HepG2 (cell line): Measurements from ENCODE around the gene PLEKHH3. TPM values are rescaled to one million over a fixed set of nuclear protein-coding genes. Genes with fewer than 3 reads are reported as not detected.

Experiments used
- FIP1L1 ChIP-seq: fragments of 200-400 bp; formaldehyde crosslinking; IDR thresholded peaks from 2 replicates; pipeline ENCODE4 v1.6.1; 2018; ENCODE audit warnings: low read depth, mild to moderate bottlenecking, low read length, moderate library complexity, borderline replicate concordance; ENCODE audit not compliant: insufficient read depth
- FOXO1 ChIP-seq: sonication (generic); formaldehyde crosslinking; IDR thresholded peaks from 2 replicates; pipeline ENCODE4 v1.4.0; 2020; ENCODE audit warnings: missing genetic modification reagents
- GABPB1 ChIP-seq: IDR thresholded peaks from 2 replicates; pipeline ENCODE4 v1.6.1; 2016; ENCODE audit warnings: mild to moderate bottlenecking, missing genetic modification reagents, moderate library complexity, missing compliant biosample characterization
- HNRNPLL ChIP-seq: fragments of 200-400 bp; formaldehyde crosslinking; IDR thresholded peaks from 2 replicates; pipeline ENCODE4 v1.6.1; 2017; ENCODE audit warnings: mild to moderate bottlenecking, low read depth, low read length; ENCODE audit not compliant: poor library complexity, severe bottlenecking
- NFYC ChIP-seq: IDR thresholded peaks from 2 replicates; pipeline ENCODE4 v1.6.1; 2016; ENCODE audit warnings: missing genetic modification reagents, missing compliant biosample characterization
- REPIN1 ChIP-seq: sonication (generic); formaldehyde crosslinking; IDR thresholded peaks from 2 replicates; pipeline ENCODE4 v1.8.0; 2022; ENCODE audit warnings: missing genetic modification reagents, low read depth, mild to moderate bottlenecking, borderline replicate concordance
- TEAD3 ChIP-seq: optimal IDR thresholded peaks from 2 replicates; pipeline ENCODE3; 2016; ENCODE audit warnings: borderline replicate concordance
- TOPORS ChIP-seq: sonication (generic); formaldehyde crosslinking; IDR thresholded peaks from 2 replicates; pipeline ENCODE4 v1.8.0; 2023; ENCODE audit warnings: mild to moderate bottlenecking, missing genetic modification reagents
- TSC22D2 ChIP-seq: sonication (generic); formaldehyde crosslinking; IDR thresholded peaks from 2 replicates; pipeline ENCODE4 v1.5.1; 2020; ENCODE audit warnings: missing genetic modification reagents, mild to moderate bottlenecking, borderline replicate concordance
- ZNF251 ChIP-seq: sonication (generic); formaldehyde crosslinking; IDR thresholded peaks from 2 replicates; pipeline ENCODE4 v1.9.0; 2021; ENCODE audit warnings: mild to moderate bottlenecking, missing genetic modification reagents
- ZNF605 ChIP-seq: sonication (generic); formaldehyde crosslinking; IDR thresholded peaks from 2 replicates; pipeline ENCODE4 v1.8.0; 2022; ENCODE audit warnings: mild to moderate bottlenecking, missing genetic modification reagents
- ZNF709 ChIP-seq: sonication (generic); formaldehyde crosslinking; IDR thresholded peaks from 2 replicates; pipeline ENCODE4 v1.5.0; 2020; ENCODE audit warnings: mild to moderate bottlenecking, missing genetic modification reagents
- polyA plus RNA-seq, 8 experiments: library from polyadenylated mRNA; depleted of rRNA in 3 of 8; stranded (reverse) in 7 of 8; unstranded in 1 of 8; fragments of >200 nt; fragmentation: Illumina TruSeq in 4 of 8; extraction: Trizol in 4 of 8; gene quantifications; 2 replicates each; pipeline versions ENCODE4 v1.2.1 to v1.2.3, GENCODE V29; 2011 to 2016; ENCODE audit warnings: low read depth in 4 of 8, missing spikeins in 1 of 8, mixed read lengths in 1 of 8; ENCODE audit not compliant: insufficient read depth in 1 of 8
- total RNA-seq, 5 experiments: library from RNA; depleted of rRNA; stranded (reverse); fragments of >200 nt; fragmentation: Illumina TruSeq; extraction: Trizol; gene quantifications; 2 replicates each; pipeline ENCODE4 v1.2.3, GENCODE V29; 2016; ENCODE audit warnings: low read depth in 1 of 5
- TF ChIP-seq, protein P1 (sequence below): sonication (generic); formaldehyde crosslinking; IDR thresholded peaks from 2 replicates; pipeline ENCODE4 v1.4.0; 2020; ENCODE audit warnings: missing genetic modification reagents
- TF ChIP-seq, protein P2 (sequence below): IDR thresholded peaks from 2 replicates; pipeline ENCODE4 v1.6.1; 2016; ENCODE audit warnings: missing compliant biosample characterization, missing genetic modification reagents, borderline replicate concordance
- TF ChIP-seq, protein P3 (sequence below): IDR thresholded peaks from 2 replicates; pipeline ENCODE4 v1.4.0; 2020; ENCODE audit warnings: mild to moderate bottlenecking, missing genetic modification reagents
- TF ChIP-seq, protein P4 (sequence below): sonication (generic); formaldehyde crosslinking; IDR thresholded peaks from 2 replicates; pipeline ENCODE4 v1.5.1; 2020; ENCODE audit warnings: missing genetic modification reagents, mild to moderate bottlenecking, borderline replicate concordance
- TF ChIP-seq, protein P5 (sequence below): sonication (generic); formaldehyde crosslinking; IDR thresholded peaks from 2 replicates; pipeline ENCODE4 v1.9.0; 2022; ENCODE audit warnings: missing genetic modification reagents, mild to moderate bottlenecking, borderline replicate concordance

Gene PLEKHH3
- total and polyA plus RNA-seq, 2 of the 13 experiments (the other 11 are each of a cell fraction or from before 2014, with no cell fraction given): 6.0 to 19.9 TPM

DNA sequence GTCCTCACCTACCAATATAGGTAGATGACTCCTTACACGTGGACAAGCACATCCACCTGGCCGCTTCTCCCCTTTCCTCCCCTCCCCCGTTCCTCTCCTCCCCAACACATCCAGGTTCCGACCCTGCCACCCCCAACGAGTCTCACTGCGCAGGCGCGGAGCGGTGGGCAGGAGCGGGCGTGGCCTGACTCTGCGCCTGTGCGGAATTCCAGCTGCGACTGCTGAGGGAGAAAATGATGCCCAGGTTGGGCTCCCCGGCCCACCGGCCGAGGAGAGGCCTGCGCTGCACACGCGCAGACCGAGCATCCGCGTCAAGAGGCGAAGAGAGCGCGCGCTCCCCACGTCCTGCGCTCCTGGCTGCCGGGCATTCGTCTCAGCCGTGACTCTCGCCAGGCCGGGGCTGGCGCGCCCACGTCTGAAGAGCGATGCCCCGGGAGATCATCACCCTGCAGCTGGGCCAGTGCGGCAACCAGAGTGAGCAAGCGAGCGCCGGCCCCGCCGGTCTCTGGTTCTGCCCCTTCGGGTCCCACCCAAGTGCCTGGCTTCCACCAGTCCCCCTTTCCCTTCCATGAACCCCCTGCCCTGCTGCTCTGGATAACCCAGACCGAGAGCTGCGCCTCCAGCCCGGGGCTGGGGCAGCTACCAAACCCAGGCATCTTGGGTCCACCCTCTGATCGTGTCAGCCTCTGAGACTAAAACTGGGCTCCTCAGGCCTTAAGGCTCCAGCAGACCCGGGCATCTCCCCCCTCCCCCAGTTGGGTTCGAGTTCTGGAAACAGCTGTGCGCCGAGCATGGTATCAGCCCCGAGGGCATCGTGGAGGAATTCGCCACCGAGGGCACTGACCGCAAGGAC is 17.5 kb downstream of the PLEKHH3 start, which contains the start of gene TUBG2 (continued):
- TF ChIP-seq, protein P1, sequence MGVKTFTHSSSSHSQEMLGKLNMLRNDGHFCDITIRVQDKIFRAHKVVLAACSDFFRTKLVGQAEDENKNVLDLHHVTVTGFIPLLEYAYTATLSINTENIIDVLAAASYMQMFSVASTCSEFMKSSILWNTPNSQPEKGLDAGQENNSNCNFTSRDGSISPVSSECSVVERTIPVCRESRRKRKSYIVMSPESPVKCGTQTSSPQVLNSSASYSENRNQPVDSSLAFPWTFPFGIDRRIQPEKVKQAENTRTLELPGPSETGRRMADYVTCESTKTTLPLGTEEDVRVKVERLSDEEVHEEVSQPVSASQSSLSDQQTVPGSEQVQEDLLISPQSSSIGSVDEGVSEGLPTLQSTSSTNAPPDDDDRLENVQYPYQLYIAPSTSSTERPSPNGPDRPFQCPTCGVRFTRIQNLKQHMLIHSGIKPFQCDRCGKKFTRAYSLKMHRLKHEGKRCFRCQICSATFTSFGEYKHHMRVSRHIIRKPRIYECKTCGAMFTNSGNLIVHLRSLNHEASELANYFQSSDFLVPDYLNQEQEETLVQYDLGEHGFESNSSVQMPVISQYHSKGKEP: peak; percentile 55; the same call in 1 of the 2 replicates
- TF ChIP-seq TSC22D2 (CRISPR knock-in tag) (no peak; the same call in 1 of the 2 replicates), ZNF605 (CRISPR knock-in tag) (peak; percentile 67), GABPB1 (CRISPR knock-in tag) (peak; percentile 75; the same call in 1 of the 2 replicates), FIP1L1 (0 out of 2 replicates have a peak, but pooled peaks have one; percentile 55), ZNF709 (CRISPR knock-in tag) (peak; percentile 83; the same call in 1 of the 2 replicates), NFYC (CRISPR knock-in tag) (peak; percentile 51), TOPORS (CRISPR knock-in tag) (no peak), ZNF251 (CRISPR knock-in tag) (no peak), REPIN1 (CRISPR knock-in tag) (no peak), TEAD3 (peak; percentile 95), HNRNPLL (peak; percentile 92), FOXO1 (peak; percentile 44; the same call in 1 of the 2 replicates)
- TF ChIP-seq, protein P2, sequence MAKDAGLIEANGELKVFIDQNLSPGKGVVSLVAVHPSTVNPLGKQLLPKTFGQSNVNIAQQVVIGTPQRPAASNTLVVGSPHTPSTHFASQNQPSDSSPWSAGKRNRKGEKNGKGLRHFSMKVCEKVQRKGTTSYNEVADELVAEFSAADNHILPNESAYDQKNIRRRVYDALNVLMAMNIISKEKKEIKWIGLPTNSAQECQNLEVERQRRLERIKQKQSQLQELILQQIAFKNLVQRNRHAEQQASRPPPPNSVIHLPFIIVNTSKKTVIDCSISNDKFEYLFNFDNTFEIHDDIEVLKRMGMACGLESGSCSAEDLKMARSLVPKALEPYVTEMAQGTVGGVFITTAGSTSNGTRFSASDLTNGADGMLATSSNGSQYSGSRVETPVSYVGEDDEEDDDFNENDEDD: no peak; the same call in 1 of the 2 replicates
- TF ChIP-seq, protein P3, sequence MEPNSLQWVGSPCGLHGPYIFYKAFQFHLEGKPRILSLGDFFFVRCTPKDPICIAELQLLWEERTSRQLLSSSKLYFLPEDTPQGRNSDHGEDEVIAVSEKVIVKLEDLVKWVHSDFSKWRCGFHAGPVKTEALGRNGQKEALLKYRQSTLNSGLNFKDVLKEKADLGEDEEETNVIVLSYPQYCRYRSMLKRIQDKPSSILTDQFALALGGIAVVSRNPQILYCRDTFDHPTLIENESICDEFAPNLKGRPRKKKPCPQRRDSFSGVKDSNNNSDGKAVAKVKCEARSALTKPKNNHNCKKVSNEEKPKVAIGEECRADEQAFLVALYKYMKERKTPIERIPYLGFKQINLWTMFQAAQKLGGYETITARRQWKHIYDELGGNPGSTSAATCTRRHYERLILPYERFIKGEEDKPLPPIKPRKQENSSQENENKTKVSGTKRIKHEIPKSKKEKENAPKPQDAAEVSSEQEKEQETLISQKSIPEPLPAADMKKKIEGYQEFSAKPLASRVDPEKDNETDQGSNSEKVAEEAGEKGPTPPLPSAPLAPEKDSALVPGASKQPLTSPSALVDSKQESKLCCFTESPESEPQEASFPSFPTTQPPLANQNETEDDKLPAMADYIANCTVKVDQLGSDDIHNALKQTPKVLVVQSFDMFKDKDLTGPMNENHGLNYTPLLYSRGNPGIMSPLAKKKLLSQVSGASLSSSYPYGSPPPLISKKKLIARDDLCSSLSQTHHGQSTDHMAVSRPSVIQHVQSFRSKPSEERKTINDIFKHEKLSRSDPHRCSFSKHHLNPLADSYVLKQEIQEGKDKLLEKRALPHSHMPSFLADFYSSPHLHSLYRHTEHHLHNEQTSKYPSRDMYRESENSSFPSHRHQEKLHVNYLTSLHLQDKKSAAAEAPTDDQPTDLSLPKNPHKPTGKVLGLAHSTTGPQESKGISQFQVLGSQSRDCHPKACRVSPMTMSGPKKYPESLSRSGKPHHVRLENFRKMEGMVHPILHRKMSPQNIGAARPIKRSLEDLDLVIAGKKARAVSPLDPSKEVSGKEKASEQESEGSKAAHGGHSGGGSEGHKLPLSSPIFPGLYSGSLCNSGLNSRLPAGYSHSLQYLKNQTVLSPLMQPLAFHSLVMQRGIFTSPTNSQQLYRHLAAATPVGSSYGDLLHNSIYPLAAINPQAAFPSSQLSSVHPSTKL (CRISPR knock-in tag): peak; percentile 59; the same call in 1 of the 2 replicates
- TF ChIP-seq, protein P4, sequence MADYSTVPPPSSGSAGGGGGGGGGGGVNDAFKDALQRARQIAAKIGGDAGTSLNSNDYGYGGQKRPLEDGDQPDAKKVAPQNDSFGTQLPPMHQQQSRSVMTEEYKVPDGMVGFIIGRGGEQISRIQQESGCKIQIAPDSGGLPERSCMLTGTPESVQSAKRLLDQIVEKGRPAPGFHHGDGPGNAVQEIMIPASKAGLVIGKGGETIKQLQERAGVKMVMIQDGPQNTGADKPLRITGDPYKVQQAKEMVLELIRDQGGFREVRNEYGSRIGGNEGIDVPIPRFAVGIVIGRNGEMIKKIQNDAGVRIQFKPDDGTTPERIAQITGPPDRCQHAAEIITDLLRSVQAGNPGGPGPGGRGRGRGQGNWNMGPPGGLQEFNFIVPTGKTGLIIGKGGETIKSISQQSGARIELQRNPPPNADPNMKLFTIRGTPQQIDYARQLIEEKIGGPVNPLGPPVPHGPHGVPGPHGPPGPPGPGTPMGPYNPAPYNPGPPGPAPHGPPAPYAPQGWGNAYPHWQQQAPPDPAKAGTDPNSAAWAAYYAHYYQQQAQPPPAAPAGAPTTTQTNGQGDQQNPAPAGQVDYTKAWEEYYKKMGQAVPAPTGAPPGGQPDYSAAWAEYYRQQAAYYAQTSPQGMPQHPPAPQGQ: 0 out of 2 replicates have a peak, but pooled peaks have one; percentile 3
- TF ChIP-seq, protein P5, sequence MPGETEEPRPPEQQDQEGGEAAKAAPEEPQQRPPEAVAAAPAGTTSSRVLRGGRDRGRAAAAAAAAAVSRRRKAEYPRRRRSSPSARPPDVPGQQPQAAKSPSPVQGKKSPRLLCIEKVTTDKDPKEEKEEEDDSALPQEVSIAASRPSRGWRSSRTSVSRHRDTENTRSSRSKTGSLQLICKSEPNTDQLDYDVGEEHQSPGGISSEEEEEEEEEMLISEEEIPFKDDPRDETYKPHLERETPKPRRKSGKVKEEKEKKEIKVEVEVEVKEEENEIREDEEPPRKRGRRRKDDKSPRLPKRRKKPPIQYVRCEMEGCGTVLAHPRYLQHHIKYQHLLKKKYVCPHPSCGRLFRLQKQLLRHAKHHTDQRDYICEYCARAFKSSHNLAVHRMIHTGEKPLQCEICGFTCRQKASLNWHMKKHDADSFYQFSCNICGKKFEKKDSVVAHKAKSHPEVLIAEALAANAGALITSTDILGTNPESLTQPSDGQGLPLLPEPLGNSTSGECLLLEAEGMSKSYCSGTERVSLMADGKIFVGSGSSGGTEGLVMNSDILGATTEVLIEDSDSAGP (CRISPR knock-in tag): peak; percentile 78
